Stimulated activated CD8-positive, alpha-beta memory T cell treated with anti-CD3 and anti-CD28 coated beads, Interleukin-7, amount 100 ng/mL, for 24 hours (primary cell): ENCODE data around the gene TMEM141.

Source experiments
- DNase-seq: peaks from one replicate; pipeline ENCODE4 v3.0.0-alpha.2; 2020; ENCODE audit warnings: low read depth

TMEM141 gene

GRCh38 chr9:136790640-136791515 lies at the start of gene TMEM141:
TMEM141 (plus strand) TSS chr9:136791344; CDS start chr9:136791371, 27 bp downstream.
- peak; percentile 99 for DNase-seq

DNA sequence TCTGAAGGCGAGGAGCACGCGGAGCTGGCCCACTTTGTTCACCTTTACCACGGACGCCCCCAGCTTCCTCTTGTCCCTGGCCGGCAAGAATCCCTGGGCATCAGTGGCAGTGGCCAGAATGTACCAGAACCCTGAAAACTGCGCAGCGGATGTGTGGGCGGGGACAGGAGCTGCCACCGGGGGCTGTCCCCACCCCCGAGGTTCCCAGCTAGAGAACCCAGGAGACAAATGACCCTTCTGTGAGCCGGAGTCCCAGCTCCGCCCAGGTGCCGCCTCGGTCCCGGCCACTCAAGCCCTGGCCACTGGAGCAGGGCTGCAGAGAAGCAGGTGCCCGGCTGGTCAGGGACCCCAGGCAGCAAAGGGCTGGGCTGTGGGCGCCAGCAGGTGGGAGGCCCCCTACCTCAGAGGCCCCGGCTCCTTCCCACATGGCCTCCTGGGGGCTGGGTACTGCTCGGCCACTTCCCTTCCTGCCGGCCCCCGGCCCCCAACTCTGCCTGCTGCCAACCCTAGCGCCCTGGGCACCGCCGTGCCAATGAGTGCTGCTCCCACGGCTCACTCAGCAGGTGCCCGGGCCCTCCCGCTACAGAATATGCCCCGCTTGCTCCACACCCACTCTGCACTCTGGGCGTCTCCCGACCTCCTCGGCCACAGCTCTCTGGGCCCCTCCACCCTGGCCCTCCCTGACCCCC lies 49.1 kb upstream of the TMEM141 start:
- no peak for DNase-seq

- DNase-seq, result no peak
Measured at GRCh38 chr9:136742591-136743391, 48.4 kb upstream of the TMEM141 start, which contains the start of gene LCN10. LCN10 (minus strand) TSS chr9:136742940; CDS start chr9:136742903, 37 bp downstream.

DNA sequence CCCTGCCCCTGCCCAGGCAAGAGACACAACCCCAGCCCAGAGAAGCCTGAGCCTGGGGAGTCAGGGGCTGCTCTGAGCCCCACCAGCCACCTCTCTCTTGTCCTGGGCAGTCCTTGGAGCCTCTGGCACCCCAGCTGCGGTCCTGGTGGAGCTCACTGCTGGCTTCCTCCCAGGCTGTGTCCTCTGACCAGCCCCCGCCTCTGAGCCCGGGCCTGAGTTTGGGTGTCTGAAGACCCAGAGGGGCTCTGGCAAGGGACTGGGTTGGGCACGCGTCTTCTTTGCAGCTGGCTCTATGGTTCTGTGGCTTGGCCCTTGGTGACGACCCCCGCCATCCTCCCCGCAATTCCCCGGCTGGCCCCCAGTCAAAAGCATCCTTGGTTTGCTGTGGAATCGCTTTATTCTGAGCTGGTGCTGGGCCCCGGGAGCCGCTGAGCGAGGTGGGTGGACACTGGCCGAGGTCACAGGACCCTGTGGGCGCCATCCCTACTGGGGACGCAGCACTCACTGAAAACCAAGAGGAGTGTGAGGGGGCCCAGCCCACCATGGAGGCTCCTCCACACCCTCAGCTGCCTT lies 47.4 kb upstream of the TMEM141 start:
- no peak for DNase-seq

- DNase-seq, result no peak
Measured at GRCh38 chr9:136744773-136745172, 46.4 kb upstream of the TMEM141 start.

GRCh38 chr9:136745389-136746154 lies 45.6 kb upstream of the TMEM141 start:
- no peak for DNase-seq

DNA sequence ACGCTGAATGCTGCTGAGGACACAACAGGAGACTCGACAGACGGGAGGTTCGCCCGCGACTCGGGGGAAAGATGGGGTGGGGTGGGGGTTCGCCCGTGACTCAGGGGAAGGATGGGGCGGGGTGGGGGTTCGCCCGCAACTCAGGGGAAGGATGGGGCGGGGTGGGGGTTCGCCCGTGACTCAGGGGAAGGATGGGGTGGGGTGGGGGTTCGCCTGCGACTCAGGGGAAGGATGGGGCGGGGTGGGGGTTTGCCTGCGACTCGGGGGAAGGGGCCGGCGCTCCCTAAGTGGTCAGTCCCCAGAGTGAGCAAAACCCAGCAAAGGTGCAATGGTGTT lies 45.0 kb upstream of the TMEM141 start:
- DNase-seq, result no peak

GRCh38 chr9:136746621-136747020 lies 44.5 kb upstream of the TMEM141 start:
- DNase-seq, result no peak

DNA sequence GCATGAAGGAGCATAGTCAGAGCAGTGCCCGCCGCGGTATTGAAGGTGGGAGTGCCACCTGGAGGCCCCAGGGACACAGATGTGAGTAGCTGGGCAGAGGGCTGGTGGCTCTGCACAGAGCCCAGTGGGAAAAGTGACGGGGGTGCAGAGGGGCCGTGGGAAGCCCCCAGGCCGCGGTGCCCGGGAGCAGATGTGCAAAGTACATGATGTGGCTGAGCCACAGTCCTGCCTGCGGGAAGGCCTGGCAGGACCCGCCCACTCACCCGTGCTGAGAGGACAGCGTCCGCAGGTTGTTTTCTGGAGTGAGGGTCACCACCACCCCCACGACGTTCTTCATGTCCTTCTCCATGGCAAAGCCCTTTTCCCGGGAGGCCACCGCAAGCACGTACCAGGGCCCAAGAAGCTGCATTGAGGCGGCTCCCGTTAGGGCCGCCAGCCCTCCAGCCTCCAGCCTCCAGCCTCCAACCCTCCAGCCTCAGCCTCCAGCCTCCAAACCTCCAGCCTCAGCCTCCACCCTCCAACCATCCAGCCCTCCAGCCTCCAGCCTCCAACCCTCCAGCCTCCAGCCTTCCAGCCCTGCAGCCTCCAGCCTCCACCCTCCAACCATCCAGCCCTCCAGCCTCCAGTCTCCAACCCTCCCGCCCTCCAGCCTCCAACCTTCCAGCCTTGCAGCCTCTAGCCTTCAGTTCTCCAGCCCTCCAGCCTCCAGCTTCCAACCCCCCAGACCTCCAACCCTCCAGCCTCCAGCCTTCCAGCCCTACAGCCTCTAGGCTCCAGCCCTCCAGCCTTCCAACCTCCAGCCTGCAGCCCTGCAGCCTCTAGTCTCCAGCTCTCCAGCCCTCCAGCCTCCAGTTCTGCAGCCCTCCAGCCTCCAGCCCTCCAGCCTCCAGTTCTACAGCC lies 43.7 kb upstream of the TMEM141 start:
- DNase-seq, result no peak

GRCh38 chr9:136748201-136748600 lies 42.9 kb upstream of the TMEM141 start, which contains the start of gene LCN6:
LCN6 (minus strand) TSS chr9:136748525; CDS start chr9:136748483, 42 bp downstream.
- DNase-seq, result no peak

DNA sequence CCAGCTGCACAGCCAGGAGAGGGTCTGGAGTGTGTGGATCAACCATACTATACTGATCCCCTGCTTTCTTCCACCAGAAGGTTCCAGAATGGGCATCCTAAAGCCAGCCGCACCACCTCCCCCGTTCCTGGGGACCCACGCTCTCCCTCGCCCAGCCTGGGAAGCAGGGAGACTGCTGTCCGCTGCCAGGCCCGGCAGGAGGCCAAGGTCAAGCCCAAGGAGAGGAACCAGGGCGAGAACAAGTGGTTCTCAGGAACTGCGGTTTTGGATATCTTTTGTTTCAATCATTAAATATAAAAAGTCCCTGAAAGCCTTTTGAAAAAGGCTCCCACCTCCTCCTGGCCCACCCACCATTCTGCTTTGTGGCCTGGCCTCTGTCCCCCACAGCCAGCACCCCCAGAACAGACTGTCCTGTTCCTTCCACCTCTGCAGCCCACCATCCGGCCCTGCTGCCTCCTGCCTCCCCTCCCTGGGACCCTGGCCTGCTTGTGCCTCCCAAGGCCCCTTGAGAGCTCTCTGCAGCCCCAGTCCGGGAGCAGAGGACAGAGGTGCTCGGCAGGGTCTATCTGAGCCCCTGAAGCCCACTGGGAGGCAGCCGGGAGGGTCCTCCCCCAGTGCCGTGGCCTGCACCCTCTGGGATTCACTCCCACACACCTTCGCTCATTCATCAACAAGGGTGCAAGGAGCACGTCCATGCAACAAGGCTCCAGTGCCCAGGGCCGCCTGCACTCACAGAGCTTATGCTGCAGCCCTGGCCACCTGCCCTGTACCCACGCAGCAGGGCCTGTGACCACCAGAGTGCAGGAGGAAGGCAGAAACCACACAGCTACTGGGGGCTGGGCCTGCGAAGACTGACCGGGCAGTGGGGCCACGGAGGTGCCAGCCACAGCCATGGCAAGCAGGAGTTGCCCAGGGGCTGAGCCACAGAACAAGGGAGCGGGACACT lies 42.2 kb upstream of the TMEM141 start:
- DNase-seq, result no peak

- no peak for DNase-seq
Measured at GRCh38 chr9:136750526-136750925, 40.6 kb upstream of the TMEM141 start.

DNA sequence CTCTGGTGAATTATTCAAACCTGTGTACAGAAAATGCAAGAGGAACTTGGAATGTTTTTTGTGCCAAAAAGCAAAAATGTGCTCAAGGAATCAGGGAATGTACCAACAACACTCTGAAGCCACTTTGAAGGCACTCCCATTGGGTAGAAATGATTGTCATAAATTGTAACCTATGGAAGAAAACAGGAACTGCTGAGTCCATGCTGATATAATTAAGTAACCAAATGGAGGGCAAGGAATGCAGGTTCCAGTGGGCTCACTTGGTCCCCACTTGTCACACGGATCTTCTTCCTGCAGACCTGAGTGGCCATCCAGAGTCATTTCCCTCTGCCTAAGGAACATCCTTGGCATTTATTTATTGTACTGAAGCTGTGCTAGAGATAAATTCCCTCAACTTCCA lies 39.9 kb upstream of the TMEM141 start:
- DNase-seq, result no peak

DNA sequence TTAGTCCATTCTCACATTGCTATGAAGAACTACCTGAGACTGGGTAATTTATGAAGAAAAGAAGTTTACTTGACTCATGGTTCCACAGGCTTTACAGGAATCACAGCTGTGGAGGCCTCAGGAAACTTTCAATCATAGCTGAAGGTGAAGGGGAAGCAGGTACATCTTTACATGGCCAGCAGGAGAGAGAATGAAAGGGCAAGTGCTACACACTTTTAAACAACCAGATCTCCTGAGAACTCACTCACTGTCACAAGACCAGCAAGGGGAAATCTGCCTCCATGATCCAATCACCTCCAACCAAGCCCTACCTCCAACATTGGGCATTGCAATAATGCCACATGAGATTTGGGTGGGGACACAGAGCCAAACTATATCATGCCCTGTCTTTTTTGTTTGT lies 39.3 kb upstream of the TMEM141 start:
- no peak for DNase-seq

- no peak for DNase-seq
Measured at GRCh38 chr9:136753371-136754058, 37.6 kb upstream of the TMEM141 start.

GRCh38 chr9:136754059-136754572 lies 37.0 kb upstream of the TMEM141 start:
- DNase-seq, result no peak

- no peak for DNase-seq
Measured at GRCh38 chr9:136754626-136755301, 36.4 kb upstream of the TMEM141 start.
